PC-3 (cell line): ENCODE data around the gene MT1A.
"Not testable (repeated sequence)": the region's sequence is repeated elsewhere in the genome, so short reads cannot be mapped to it uniquely, and the experiment has no call there.

ENCODE experiments used
- EZH2 ChIP-seq: fragments of 300-600 bp; sonication (generic); IDR thresholded peaks from one replicate; pipeline ENCODE4 v1.6.1; 2017; ENCODE audit warnings: antibody characterized with exemption, mild to moderate bottlenecking, low read length; ENCODE audit not compliant: unreplicated experiment
- EZH2phosphoT487 ChIP-seq: fragments of 300-600 bp; sonication (generic); IDR thresholded peaks from 2 replicates; pipeline ENCODE4 v1.6.1; 2018; ENCODE audit warnings: mild to moderate bottlenecking, antibody characterized with exemption, low read length, borderline replicate concordance
- TF ChIP-seq, protein P1 (sequence below): fragments of 300-600 bp; sonication (generic); conservative IDR thresholded peaks from 2 replicates; pipeline ENCODE4 v1.5.1; 2017; ENCODE audit warnings: antibody characterized with exemption, low read depth, mild to moderate bottlenecking, low read length

DNA sequence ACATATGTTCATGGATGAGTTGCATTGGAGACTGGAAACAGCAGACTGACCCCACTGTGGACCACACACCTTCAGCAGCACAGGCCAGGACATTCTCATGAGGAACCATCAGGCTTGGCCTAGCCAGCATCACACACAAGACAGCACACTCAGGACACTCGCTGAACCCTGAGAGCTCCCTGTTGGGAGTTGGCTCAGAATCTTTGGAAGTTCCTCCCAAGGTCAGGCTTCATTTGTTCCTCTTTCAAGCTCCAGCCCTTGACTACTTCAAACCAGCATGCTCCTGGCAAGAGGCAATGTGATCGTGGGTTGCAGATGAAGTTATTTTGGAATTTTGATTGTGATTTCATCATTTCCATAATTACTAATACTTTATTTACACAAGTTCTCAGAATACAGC lies 33.2 kb downstream of the MT1A start:
- TF ChIP-seq, protein P1, sequence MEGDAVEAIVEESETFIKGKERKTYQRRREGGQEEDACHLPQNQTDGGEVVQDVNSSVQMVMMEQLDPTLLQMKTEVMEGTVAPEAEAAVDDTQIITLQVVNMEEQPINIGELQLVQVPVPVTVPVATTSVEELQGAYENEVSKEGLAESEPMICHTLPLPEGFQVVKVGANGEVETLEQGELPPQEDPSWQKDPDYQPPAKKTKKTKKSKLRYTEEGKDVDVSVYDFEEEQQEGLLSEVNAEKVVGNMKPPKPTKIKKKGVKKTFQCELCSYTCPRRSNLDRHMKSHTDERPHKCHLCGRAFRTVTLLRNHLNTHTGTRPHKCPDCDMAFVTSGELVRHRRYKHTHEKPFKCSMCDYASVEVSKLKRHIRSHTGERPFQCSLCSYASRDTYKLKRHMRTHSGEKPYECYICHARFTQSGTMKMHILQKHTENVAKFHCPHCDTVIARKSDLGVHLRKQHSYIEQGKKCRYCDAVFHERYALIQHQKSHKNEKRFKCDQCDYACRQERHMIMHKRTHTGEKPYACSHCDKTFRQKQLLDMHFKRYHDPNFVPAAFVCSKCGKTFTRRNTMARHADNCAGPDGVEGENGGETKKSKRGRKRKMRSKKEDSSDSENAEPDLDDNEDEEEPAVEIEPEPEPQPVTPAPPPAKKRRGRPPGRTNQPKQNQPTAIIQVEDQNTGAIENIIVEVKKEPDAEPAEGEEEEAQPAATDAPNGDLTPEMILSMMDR, result not testable (repeated sequence)
- not testable (repeated sequence) for TF ChIP-seq EZH2, EZH2phosphoT487
